Ishikawa (cell line): ENCODE data around the gene NSDHL.

Experiments
- CEBPB ChIP-seq: IDR thresholded peaks from 2 replicates; pipeline ENCODE4 v1.6.1; 2012
- CREB1 ChIP-seq: IDR thresholded peaks from 2 replicates; pipeline ENCODE4 v1.6.1; 2012; ENCODE audit warnings: low read depth
- EP300 ChIP-seq: IDR thresholded peaks from 2 replicates; pipeline ENCODE4 v1.6.1; 2012; ENCODE audit warnings: borderline replicate concordance
- FOXM1 ChIP-seq: IDR thresholded peaks from 2 replicates; pipeline ENCODE4 v1.6.1; 2012; ENCODE audit warnings: low read depth, borderline replicate concordance
- MAX ChIP-seq: IDR thresholded peaks from 2 replicates; pipeline ENCODE4 v1.6.1; 2012
- NFIC ChIP-seq: IDR thresholded peaks from 2 replicates; pipeline ENCODE4 v1.6.1; 2012
- RAD21 ChIP-seq: IDR thresholded peaks from 2 replicates; pipeline ENCODE4 v1.6.1; 2012; ENCODE audit warnings: low read depth
- REST ChIP-seq: IDR thresholded peaks from 2 replicates; pipeline ENCODE4 v1.6.1; 2012; ENCODE audit warnings: low read depth, mild to moderate bottlenecking
- TAF1 ChIP-seq: IDR thresholded peaks from 2 replicates; pipeline ENCODE4 v1.6.1; 2012; ENCODE audit warnings: low read depth, mild to moderate bottlenecking
- TCF12 ChIP-seq: IDR thresholded peaks from 2 replicates; pipeline ENCODE4 v1.6.1; 2012; ENCODE audit warnings: low read depth
- TEAD4 ChIP-seq: IDR thresholded peaks from 2 replicates; pipeline ENCODE4 v1.6.1; 2012
- USF1 ChIP-seq: IDR thresholded peaks from 2 replicates; pipeline ENCODE4 v1.6.1; 2012
- YY1 ChIP-seq: IDR thresholded peaks from 2 replicates; pipeline ENCODE4 v1.6.1; 2012; ENCODE audit warnings: low read depth

- TF ChIP-seq EP300 = no peak
- TF ChIP-seq TAF1 = no peak
- no peak for TF ChIP-seq CEBPB
- no peak for TF ChIP-seq MAX
- TF ChIP-seq USF1 = no peak
- no peak for TF ChIP-seq REST
- TF ChIP-seq TCF12 = no peak
- TF ChIP-seq YY1 = no peak
- no peak for TF ChIP-seq NFIC
- no peak for TF ChIP-seq FOXM1
- no peak for TF ChIP-seq CREB1
- TF ChIP-seq TEAD4 = no peak
- no peak for TF ChIP-seq RAD21
Observed at GRCh38 chrX:152818356-152818755, 12.5 kb upstream of the NSDHL start.
